ENCODE data around the gene FAM200B.
"Not testable (repeated sequence)": the region's sequence is repeated elsewhere in the genome, so short reads cannot be mapped to it uniquely, and the experiment has no call there.

Gene FAM200B

DNA sequence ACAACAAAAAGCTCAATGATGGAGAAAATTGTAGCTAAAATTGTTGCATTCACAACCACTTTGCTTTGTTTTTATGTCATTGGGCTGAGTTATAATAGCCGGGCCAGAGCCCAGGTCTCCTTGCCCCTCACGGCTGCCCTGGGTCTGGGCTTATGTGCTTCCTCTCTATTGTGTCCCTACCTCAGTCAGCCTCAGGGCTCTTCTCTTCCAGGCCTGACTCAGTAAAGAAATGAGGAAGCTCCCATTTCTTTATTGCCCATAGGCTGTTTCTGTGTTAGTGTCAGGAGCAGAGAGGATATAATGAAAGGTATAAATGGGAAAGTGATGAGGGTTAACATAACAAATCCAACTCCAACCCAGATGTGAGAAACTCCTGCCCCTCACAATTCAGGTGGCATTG is 39.2 kb downstream of the FAM200B start:
- in situ Hi-C loops (cut with MboI; ENCODE audit: low sequenced_read_pairs), result no loop called here

GRCh38 chr4:15725608-15726007 is 44.0 kb downstream of the FAM200B start:
- in situ Hi-C loops (cut with MboI; ENCODE audit: low sequenced_read_pairs), result no loop called here

GRCh38 chr4:15729910-15730533 is 48.4 kb downstream of the FAM200B start:
- in situ Hi-C loops (cut with MboI; ENCODE audit: low sequenced_read_pairs), result no loop called here

DNA sequence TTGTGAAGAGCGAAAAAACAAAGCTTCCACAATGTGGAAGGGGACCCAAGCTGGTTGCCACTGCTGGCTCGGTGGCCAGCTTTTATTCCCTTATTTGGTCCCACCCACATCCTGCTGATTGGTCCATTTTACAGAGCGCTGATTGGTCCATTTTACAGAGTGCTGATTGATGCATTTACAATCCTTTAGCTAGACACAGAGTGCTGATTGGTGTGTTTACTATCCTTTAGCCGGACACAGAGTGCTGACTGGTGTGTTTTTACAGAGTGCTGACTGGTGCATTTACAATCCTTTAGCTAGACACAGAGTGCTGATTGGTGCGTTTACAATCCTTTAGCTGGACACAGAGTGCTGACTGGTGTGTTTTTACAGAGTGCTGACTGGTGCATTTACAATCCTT is 51.4 kb downstream of the FAM200B start:
- in situ Hi-C loops (cut with MboI; ENCODE audit: low sequenced_read_pairs), result not testable (repeated sequence)

DNA sequence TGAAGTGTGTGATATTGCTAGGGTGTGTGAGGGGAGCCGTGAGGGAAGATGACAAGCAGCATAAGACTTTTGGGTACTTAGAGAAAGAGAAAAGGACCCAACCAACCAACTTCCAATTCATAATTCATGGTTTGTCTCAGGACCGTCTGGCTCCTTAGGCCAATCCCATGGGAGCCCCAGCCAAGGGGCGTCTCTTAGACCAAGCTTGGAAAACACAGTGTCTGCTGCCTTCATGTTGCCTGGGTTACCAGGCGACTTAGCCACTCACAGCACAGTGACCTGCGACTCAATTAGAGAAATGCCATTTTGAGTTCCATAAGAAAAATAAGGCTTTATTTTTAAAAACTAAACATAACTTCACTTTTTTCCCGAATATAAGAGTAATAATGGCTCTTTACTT is 53.9 kb downstream of the FAM200B start:
- in situ Hi-C loops (cut with MboI; ENCODE audit: low sequenced_read_pairs), result no loop called here

- in situ Hi-C loops (cut with MboI; ENCODE audit: low sequenced_read_pairs), result no loop called here
Observed at GRCh38 chr4:15736514-15737050, 55.0 kb downstream of the FAM200B start.

DNA sequence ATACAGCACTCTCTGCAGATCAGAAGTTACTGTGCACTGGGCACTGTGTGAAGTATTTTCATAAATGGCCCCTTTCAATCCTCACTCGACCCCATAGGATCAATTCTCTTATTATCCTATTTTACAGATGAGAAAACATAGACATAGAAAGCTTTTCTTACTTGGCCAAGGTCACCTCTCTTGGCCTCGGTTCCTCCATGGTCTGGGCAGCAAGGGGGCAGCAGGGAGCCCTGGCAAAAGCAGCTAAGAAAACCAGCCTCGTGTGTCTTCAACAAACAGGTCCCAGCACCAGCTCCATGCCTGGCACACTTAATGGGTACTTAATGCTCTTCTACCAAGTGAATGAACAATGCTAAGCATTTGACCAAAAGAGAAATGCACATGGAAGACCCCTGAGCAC is 55.6 kb downstream of the FAM200B start:
- in situ Hi-C loops (cut with MboI; ENCODE audit: low sequenced_read_pairs), result no loop called here

- in situ Hi-C loops (cut with MboI; ENCODE audit: low sequenced_read_pairs), result no loop called here
Observed at GRCh38 chr4:15738877-15739276, 57.2 kb downstream of the FAM200B start.
